Activated CD4-positive, alpha-beta T cell treated with anti-CD3 and anti-CD28 coated beads for 24 hours (primary cell): ENCODE results near the gene ZBTB40.

Experiments used
- DNase-seq, 2 donors: peaks; one replicate each; pipeline ENCODE4 v3.0.0-alpha.2; 2020; ENCODE audit warnings: low read depth in 2 of 2

The ZBTB40 gene

GRCh38 chr1:22531251-22531650, 79.6 kb downstream of the ZBTB40 start:
- DNase-seq, result no peak

GRCh38 chr1:22533244-22533895, 81.7 kb downstream of the ZBTB40 start:
- DNase-seq, result no peak

- no peak for DNase-seq
These were observed 83.3 kb downstream of the ZBTB40 start for GRCh38 chr1:22534951-22535350.

- no peak for DNase-seq
These were observed 83.7 kb downstream of the ZBTB40 start for GRCh38 chr1:22535399-22535798.

GRCh38 chr1:22536506-22536905, 84.9 kb downstream of the ZBTB40 start:
- no peak for DNase-seq

- DNase-seq, result no peak
These were observed 85.9 kb downstream of the ZBTB40 start for GRCh38 chr1:22537441-22538139.

- no peak for DNase-seq
These were observed 88.0 kb downstream of the ZBTB40 start for GRCh38 chr1:22539510-22540118.

GRCh38 chr1:22540337-22540736, 88.7 kb downstream of the ZBTB40 start:
- no peak for DNase-seq

GRCh38 chr1:22542886-22543285, 91.2 kb downstream of the ZBTB40 start:
- no peak for DNase-seq

GRCh38 chr1:22543679-22544078, 92.0 kb downstream of the ZBTB40 start:
- DNase-seq, result no peak

GRCh38 chr1:22544606-22545005, 93.0 kb downstream of the ZBTB40 start:
- no peak for DNase-seq

- no peak for DNase-seq
These were observed 93.5 kb downstream of the ZBTB40 start for GRCh38 chr1:22545141-22545540.

GRCh38 chr1:22547186-22547817, 95.7 kb downstream of the ZBTB40 start:
- no peak for DNase-seq

- no peak for DNase-seq
These were observed 96.3 kb downstream of the ZBTB40 start for GRCh38 chr1:22547818-22548462.

GRCh38 chr1:22550021-22550420, 98.4 kb downstream of the ZBTB40 start:
- DNase-seq, result no peak

GRCh38 chr1:22551591-22551990, 99.9 kb downstream of the ZBTB40 start:
- DNase-seq, result no peak

- no peak for DNase-seq
These were observed 100.4 kb downstream of the ZBTB40 start for GRCh38 chr1:22552021-22552420.

GRCh38 chr1:22553104-22553880, 101.6 kb downstream of the ZBTB40 start:
- no peak for DNase-seq

- DNase-seq, result no peak
These were observed 102.4 kb downstream of the ZBTB40 start for GRCh38 chr1:22553991-22554522.

- DNase-seq, result no peak
These were observed 103.7 kb downstream of the ZBTB40 start for GRCh38 chr1:22555371-22555656.

- DNase-seq, result no peak
These were observed 104.9 kb downstream of the ZBTB40 start for GRCh38 chr1:22556391-22557104.
